CD4-positive, alpha-beta T cell treated with Interleukin-21 for 1 hour (primary cell): ENCODE data around the gene PIK3C2G.

ENCODE experiments used
- DNase-seq: peaks from one replicate; pipeline ENCODE4 v3.0.0-alpha.2; 2020

Gene PIK3C2G

GRCh38 chr12:18281941-18282340 lies 20.6 kb downstream of the PIK3C2G start:
- DNase-seq: no peak

DNA sequence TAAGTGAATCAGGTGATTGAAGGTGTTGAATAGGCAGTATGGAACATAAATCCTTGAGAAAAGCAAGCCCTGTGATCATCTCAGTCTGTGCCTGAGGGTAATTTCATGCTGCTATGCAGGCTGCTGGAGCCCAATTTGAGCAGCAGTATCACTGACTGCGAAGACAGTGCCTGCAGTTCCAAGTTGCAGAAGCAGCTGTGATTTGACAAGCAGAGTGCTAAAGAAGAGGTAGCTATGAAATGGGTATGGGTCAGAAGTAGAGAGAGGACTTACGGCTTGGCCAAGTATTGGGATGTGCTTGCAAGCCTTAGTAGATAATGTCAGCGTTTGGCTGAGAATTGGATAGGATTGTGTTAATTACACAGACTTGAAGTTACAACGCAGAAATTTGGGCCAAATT lies 22.5 kb downstream of the PIK3C2G start:
- DNase-seq: no peak

DNA sequence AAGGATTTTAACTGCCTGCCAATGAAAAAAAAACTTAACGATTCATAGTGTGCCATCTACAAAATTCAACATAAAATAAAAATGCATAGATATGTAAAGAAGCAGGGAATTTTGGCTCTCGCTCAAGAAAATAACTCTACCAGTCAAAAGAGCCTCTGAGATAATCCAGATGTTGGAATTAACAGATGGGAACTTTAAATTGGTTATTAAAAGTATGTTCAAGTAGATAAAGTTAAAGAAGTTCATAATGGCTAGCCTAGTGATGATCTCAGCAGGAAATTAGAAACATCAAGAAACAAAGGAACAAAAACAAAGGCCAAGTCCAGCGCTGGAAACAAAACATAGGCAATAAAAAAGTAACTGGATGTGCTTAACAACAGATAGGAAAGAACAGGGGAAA lies 23.1 kb downstream of the PIK3C2G start:
- DNase-seq: no peak

GRCh38 chr12:18285161-18285560 lies 23.8 kb downstream of the PIK3C2G start:
- no peak for DNase-seq

GRCh38 chr12:18290386-18290785 lies 29.1 kb downstream of the PIK3C2G start:
- DNase-seq: no peak

DNA sequence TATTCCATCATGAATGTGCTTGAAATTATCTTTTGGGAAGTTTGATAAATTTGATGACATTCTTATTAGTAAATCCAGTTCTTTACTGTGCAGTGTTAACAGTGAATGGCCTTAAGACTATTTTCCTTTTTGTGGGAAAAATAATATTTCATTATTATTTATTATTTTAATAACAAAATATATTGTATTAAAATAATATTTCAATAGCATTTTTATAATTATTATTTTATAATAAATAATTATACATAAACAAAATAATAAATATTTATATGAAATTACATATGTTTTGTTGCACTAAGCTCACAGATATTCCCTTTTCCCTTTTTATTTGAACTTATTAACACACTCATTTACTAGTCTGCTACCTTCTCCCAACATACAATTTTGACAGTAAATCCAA lies 33.6 kb downstream of the PIK3C2G start:
- DNase-seq: no peak

DNA sequence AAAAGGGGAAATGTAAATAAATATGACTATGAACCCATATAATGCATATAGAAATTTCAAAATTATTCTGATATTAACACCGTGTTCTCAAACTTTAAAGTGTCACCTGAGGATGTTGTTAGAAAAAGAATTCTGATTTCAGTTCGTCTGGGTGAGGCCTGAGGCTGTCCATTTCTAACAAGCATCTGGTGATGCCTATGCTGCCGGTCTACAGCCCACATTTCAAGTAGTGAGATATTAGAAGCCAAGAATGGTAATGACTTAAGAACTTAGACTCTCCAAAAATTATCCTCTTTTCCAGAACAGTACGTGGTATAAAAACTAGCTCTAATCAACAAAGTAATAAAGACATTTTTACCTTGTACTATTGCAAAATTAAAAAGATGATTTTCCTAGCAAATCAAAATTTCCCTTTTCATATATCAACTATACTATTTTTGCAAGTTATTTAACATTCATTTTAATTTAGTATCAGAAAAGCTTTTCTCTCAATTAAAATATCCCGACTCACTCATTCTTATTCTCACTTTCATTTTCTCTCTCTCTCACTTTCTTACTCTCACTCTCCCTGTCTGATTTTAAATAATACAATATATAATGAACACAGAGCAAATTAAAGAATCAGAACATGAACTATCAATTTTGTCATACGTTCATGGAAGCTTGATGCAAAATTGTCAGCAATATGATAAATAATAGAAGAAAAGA lies 35.0 kb downstream of the PIK3C2G start:
- no peak for DNase-seq

DNA sequence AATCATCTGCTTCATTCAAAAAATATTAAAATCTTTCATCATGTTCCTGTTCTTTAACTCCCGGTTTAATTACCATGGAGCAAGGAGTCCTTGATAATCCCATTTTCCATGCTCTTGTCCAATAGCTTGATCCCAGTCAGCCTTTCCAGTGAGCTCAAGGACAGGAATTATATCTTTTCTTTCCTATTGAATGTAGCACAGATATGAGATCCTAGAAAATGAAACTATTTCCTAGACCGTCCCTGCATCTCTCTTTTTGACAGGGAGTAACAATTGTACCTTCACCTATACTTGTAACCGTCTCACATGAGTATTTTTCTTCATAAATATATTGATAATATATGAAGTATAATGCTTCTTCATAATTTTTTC lies 35.6 kb downstream of the PIK3C2G start:
- DNase-seq: no peak

DNA sequence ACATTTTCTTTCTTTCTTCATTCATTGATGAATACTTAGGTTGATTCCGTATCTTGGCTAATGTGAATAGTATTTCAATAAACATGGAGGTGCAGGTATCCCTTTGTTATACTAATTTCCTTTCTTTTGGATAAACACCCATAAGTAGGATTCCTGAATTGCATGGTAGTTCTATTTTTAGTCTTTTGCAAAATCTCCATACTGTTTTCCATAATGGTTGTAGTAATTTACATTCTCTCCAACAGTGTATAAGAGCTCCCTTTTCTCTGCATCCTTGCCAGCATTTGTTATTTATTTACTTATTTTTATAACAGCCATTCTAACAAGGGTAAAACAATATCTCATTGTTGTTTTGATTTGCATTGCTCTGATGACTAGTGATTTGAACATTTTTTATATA lies 36.6 kb downstream of the PIK3C2G start:
- DNase-seq: no peak

GRCh38 chr12:18302809-18303430 lies 41.6 kb downstream of the PIK3C2G start:
- DNase-seq: no peak

DNA sequence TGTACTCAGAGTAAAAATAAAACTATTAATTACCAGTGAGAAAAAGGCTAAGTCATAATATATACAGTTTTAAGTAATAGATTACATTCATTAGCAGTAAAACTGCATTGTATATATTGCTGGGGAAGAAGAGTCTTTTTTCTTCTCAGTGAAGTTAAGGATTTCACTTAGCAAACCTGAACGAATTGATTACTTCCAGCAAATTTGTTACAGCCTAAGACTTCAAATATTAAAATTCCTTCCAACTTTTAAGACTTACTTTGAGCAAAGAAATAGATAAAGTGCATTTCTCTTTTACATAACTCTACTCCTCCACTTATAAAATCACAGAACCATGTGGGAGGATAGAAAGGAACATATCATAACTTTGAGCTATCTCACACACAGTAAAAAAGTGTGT lies 43.3 kb downstream of the PIK3C2G start:
- no peak for DNase-seq

GRCh38 chr12:18306311-18306710 lies 45.0 kb downstream of the PIK3C2G start:
- no peak for DNase-seq

- no peak for DNase-seq
Observed at GRCh38 chr12:18313306-18313705, 52.0 kb downstream of the PIK3C2G start.

- no peak for DNase-seq
Observed at GRCh38 chr12:18320036-18320617, 58.8 kb downstream of the PIK3C2G start.

GRCh38 chr12:18320976-18321375 lies 59.7 kb downstream of the PIK3C2G start:
- DNase-seq: no peak

DNA sequence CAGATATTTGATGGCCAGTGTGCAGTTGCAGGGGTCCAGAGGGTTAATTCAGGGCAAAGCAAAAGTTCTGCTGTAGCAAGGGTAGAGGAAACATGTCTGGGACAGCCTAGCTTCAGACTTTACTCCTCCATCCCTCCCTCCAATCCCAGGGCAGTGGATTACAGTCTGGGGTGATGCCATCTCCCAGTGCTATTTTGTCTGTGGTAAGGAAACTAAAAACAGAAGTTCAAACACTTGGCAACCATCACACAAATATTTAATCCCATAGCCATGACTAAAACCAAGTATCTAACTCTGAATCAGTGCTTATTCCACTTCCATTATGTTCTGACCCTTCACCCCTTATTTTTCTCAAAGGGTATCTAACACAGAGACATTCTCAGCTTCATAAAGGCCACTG lies 61.8 kb downstream of the PIK3C2G start:
- DNase-seq: no peak

DNA sequence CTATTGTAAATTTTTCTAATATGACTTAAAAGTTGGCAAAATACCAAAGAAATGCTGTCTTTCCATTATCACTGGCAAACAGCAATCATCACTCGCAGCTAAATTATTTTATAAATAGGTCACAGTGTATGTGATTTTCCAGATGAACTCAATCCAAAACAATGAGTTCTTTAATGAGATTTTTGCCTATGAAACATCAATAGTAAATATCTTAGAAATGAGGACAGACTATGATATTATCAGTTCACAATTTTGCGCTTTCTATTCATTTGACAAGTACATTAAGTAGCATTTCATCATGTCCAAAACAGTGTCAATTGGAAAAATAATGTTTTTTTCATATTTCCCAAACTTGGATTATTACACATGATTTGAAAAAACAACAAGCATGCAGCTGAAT lies 65.7 kb downstream of the PIK3C2G start:
- DNase-seq: no peak

- DNase-seq: no peak
Observed at GRCh38 chr12:18332173-18332572, 70.9 kb downstream of the PIK3C2G start.

GRCh38 chr12:18339633-18340032 lies 78.3 kb downstream of the PIK3C2G start:
- DNase-seq: no peak

- no peak for DNase-seq
Observed at GRCh38 chr12:18340186-18340585, 78.9 kb downstream of the PIK3C2G start.

DNA sequence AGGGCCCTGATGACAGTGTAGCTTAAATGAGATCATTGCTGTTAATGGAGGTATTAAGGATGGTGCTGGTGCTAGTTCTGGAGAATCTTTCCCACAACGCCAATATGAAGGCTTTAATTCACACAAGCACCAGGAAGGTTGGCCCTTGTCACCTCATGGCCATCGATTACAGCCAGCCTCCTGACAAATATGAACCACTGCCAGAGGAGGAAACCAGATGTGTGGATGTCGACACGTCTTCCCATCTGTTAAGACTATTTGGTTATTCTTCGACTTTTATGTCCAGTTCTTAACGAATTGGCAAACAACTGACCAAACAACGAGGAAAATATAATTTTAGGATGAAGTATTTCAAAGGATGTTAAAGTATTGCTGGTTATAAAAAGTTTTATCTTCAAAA lies 79.5 kb downstream of the PIK3C2G start:
- DNase-seq: no peak

DNA sequence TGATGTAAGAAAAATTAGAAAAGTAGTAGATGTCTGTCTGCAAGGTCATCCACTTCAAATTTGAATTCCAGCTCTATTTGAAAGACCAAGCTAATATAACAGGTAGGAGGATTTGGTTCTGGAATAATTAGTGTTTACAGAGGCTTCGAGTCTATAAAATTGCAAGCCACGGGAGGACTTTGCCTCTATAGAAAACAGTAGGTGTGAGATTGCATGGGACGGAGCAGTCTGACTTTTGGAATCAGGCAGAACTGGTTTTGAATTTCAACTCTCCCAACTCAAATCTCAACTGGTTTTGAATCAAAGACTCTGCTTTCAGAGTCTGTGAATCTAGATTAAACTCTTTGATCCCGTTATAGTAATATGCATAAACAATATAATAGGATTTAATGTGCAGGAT lies 82.4 kb downstream of the PIK3C2G start:
- DNase-seq: no peak

GRCh38 chr12:18345021-18345735 lies 83.9 kb downstream of the PIK3C2G start:
- no peak for DNase-seq

DNA sequence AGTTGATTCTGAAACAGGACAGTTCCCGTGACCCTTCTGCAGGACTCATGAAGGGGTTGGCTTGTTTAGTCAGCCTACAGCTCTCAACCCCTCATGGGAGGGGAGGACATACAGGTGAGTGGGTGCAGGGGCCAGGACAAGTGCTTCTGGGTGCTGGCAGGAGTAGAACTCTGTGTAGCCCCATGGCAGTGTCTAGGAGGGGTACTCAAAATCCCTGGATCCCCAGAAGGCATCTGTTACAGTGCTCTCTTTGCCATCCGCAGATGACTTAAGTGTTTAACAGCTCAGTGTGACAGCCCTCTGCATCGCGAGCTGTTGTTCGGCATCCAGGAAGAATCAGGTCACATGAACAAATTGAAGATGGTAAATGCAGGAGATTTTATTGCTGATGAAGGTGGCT lies 91.0 kb downstream of the PIK3C2G start:
- DNase-seq: no peak
